NB4 (cell line): Measurements from ENCODE around the gene DENND1A.

Experiments used
- DNase-seq: peaks from one replicate; pipeline ENCODE4 v3.0.0; 2010; ENCODE audit warnings: low read depth
- H3K4me3 ChIP-seq: one replicate; pipeline ENCODE4 v1.5.1; 2011; ENCODE audit warnings: mild to moderate bottlenecking, low read depth, low read length, moderate library complexity
- MYC ChIP-seq: IDR thresholded peaks from 2 replicates; pipeline ENCODE4 v1.6.1; 2011; ENCODE audit warnings: low read depth, low read length
- POLR2A ChIP-seq: IDR thresholded peaks from 2 replicates; pipeline ENCODE4 v1.6.1; 2011; ENCODE audit warnings: mild to moderate bottlenecking; ENCODE audit not compliant: insufficient read length; ENCODE audit errors: extremely low read depth
- TF ChIP-seq, protein P1 (sequence below): IDR thresholded peaks from 2 replicates; pipeline ENCODE4 v1.6.1; 2011; ENCODE audit warnings: low read depth, low read length
- TF ChIP-seq, protein P2 (sequence below): IDR thresholded peaks from one replicate; pipeline ENCODE4 v1.5.1; 2012; ENCODE audit warnings: low read depth, low read length

DENND1A gene

DNA sequence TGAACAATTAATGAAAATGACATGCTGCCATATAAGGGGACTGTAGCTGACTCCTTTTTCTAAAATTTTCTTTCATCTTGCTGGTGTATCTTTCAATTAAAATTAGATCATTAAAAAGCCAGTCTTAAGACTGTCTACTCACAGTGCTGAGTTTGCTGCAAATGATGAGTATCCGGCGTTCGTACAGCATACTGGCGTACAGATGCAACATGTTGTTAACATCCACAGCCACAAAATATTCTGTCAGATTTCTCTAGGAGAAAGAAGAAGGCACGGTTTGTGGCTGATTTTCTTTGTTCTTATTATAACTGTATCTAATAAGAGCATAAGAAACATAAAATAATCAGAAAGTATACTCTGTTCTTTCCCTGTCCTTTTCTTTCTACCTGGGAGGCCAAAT, 278.1 kb downstream of the DENND1A start:
- no peak overlapping the region for H3K4me3 ChIP-seq
- TF ChIP-seq, protein P1, sequence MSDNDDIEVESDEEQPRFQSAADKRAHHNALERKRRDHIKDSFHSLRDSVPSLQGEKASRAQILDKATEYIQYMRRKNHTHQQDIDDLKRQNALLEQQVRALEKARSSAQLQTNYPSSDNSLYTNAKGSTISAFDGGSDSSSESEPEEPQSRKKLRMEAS, result no peak
- TF ChIP-seq POLR2A (no peak), MYC (no peak)
- TF ChIP-seq, protein P2, sequence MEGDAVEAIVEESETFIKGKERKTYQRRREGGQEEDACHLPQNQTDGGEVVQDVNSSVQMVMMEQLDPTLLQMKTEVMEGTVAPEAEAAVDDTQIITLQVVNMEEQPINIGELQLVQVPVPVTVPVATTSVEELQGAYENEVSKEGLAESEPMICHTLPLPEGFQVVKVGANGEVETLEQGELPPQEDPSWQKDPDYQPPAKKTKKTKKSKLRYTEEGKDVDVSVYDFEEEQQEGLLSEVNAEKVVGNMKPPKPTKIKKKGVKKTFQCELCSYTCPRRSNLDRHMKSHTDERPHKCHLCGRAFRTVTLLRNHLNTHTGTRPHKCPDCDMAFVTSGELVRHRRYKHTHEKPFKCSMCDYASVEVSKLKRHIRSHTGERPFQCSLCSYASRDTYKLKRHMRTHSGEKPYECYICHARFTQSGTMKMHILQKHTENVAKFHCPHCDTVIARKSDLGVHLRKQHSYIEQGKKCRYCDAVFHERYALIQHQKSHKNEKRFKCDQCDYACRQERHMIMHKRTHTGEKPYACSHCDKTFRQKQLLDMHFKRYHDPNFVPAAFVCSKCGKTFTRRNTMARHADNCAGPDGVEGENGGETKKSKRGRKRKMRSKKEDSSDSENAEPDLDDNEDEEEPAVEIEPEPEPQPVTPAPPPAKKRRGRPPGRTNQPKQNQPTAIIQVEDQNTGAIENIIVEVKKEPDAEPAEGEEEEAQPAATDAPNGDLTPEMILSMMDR, result no peak
- no peak for DNase-seq

DNA sequence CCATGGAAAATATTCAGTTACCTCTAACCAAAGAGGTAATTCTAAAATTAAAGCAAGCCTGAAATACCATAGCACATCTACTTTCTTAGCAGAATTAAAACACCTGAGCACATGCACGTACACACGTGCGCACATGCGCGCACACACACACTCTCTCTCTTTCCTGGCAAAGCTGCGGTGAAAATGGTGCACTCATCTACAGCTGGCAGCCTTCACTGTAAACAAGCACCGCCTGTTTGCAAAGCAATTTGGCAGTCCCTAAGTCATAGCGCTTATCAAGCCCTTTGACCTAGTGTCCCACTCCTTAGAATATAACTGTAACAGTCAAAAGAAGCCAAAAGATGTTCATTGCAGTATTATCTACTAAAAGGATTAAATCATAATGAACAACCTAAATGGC, 278.7 kb downstream of the DENND1A start:
- TF ChIP-seq, protein P2, result no peak
- TF ChIP-seq POLR2A (no peak), MYC (no peak)
- TF ChIP-seq, protein P1, result no peak
- DNase-seq, result no peak
- H3K4me3 ChIP-seq, result no peak overlapping the region

DNA sequence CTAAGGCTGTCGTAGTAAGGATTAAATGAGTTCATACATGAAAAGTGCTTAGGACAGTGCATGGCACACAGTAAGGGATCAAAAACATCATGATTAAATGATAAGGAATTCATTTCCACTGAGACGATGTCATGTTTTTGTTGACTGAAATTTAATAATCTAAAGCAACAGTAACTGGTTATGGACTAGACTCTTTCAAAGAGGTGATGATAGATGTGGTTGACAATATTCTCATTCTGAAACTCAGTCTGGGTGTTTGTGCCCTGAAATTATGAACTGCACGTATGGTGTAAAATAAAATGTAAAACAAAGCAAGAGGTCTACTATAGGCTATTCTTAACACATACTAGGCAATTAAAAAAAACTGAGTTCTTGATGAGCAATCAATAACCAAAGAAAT, 280.0 kb downstream of the DENND1A start:
- H3K4me3 ChIP-seq, result no peak overlapping the region
- TF ChIP-seq MYC, result no peak
- no peak for TF ChIP-seq POLR2A
- TF ChIP-seq, protein P2, result no peak
- TF ChIP-seq, protein P1, result no peak
- no peak for DNase-seq

DNA sequence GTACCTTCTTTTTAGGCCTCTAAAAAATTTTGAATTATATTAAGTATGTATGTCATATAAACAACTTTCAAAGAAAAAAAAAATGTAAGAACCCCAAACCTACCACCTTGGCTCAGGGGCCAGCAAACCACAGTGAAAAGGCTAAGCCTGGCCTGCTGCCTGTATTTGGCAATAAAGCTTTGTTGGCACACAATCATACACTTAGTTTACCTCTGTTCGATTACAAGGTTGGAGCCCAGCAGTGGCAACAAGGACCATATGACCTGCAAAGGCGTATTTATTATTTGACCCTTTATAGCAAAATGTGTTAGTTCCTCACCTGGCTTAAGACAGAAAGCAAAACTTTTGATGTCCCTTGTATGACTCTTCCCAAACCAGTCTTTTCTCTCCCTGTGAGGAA, 282.8 kb downstream of the DENND1A start:
- no peak for TF ChIP-seq POLR2A
- TF ChIP-seq, protein P1, result no peak
- TF ChIP-seq, protein P2, result no peak
- no peak for TF ChIP-seq MYC
- no peak for DNase-seq
- H3K4me3 ChIP-seq, result no peak overlapping the region

DNA sequence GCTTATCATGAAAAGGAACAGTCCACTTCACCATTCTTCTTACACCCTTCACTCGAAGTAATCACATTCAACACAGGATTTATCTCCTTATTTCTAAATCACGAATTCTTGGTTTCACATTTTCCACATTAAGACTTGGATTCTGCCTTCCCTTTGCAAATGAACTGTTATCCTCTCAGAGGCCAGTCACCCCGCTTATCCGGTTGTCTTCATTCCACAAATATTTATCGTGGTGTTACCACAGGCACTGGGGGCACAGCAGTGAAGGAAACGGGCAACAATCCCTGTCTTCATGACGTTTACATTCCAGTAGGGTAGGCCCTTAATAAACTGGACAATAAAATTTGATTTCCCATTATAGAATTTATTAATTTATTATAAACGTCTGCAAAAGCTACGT, 284.2 kb downstream of the DENND1A start:
- no peak overlapping the region for H3K4me3 ChIP-seq
- no peak for DNase-seq
- TF ChIP-seq MYC (no peak), POLR2A (no peak)
- TF ChIP-seq, protein P2, result no peak
- TF ChIP-seq, protein P1, result no peak

DNA sequence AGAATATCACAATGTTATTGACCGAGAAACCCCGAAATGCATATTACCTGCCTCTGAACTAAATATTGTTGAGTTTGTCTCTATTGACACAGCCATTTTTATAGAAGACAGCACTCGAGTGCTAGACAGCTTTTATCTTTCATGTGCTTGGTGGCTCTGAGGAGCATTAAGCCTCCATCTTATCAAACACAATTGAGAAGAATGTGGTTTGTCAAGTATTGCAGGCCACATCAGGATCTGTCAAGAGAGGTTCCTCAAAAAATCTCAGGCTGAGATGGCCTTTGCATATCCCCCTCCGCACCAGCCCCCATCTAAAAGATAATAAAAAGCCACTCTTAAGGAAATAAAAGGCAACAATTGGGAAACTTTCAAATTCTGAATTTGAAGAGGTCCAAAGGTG, 284.8 kb downstream of the DENND1A start:
- H3K4me3 ChIP-seq, result no peak overlapping the region
- TF ChIP-seq POLR2A, result no peak
- TF ChIP-seq, protein P1, result no peak
- no peak for TF ChIP-seq MYC
- TF ChIP-seq, protein P2, result no peak
- DNase-seq, result no peak
